Measurements from ENCODE around the gene TAF13.
"Not testable (repeated sequence)": the region's sequence is repeated elsewhere in the genome, so short reads cannot be mapped to it uniquely, and the experiment has no call there.

TAF13 gene

DNA sequence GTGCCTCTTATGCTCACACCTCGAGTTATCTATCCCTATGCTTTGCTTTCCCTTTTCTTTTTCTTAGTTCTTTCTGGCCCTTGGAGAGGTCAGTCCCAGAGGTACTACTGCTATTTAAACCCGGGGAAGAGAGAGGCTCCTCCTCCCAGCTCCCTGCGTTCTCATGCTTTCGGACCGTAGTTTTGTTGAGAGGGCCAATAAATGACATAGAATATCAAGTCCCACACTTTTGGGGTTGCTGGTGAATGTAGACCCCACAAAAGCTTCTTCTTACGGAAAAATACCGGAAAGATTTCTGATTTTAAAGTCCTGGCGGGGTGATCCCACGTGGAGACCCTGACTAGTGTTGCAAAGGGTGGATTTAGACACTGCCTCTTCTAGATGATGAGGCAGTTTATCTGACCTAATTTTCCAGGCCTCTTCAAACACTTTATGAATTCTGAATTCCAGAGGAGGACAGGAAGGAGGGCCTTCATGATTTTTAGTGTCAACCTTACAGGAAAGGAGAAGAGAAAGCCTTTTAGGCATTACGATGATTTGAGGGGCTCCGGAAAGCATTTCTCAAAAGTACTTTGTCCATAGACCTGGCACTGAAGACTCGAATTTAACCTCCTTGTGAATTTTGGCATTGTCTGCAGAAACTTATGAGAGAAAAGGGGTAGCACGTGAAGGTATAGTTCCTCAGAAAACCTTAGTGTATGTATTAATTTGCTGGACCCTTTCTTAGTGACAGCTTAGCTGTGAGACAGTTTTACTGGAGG lies 15.5 kb upstream of the TAF13 start:
- peak; percentile 48 for DNase-seq (ENCODE audit: low spot score)

DNA sequence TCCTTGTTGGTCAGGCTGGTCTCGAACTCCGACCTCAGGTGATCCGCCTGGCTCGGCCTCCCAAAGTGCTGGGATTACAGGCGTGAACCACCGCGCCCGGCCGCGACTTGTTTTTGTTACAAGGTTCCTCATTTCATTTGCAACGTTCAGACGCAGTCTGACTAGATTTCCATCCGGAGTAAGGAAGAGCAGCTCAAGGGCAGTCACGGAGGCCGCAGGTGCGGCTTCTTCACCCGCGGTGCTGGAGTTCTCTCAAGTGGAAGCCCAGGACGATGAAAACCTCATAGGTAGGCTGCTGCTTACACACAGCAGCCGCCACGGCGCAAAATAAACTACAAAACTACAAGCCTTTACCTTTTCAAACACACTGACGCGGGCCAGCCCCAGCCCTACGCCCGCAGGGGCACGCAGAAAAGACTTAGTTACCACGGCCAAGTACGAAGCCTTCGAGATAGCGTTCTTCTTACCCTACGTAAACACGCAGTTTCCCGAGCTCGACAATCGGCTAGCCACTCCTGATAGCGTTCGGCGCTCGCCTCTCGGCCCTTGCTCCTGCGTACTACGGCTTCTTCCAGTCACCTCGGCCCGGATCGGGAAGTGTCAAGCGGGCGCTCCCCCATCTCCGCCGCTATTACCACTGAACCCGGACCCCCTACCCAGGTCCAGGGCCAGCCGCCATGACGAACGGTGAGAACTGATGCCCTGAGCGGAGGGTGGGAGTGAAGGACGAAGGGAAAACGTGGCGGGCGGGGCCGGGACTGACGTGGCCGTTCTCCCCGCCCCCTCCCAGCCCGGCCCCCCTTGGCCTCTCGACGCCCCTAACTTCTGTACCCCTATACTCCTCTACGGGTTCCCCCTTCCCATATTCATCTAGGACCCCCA lies 14.6 kb upstream of the TAF13 start, which contains the start of gene TMEM167B:
Gene TMEM167B, plus strand, starts transcription at position 569 of the 882 bp plus-strand sequence. Its CDS starts 109 bp downstream, at position 678.
- DNase-seq (ENCODE audit: low spot score): peak; percentile 86

DNA sequence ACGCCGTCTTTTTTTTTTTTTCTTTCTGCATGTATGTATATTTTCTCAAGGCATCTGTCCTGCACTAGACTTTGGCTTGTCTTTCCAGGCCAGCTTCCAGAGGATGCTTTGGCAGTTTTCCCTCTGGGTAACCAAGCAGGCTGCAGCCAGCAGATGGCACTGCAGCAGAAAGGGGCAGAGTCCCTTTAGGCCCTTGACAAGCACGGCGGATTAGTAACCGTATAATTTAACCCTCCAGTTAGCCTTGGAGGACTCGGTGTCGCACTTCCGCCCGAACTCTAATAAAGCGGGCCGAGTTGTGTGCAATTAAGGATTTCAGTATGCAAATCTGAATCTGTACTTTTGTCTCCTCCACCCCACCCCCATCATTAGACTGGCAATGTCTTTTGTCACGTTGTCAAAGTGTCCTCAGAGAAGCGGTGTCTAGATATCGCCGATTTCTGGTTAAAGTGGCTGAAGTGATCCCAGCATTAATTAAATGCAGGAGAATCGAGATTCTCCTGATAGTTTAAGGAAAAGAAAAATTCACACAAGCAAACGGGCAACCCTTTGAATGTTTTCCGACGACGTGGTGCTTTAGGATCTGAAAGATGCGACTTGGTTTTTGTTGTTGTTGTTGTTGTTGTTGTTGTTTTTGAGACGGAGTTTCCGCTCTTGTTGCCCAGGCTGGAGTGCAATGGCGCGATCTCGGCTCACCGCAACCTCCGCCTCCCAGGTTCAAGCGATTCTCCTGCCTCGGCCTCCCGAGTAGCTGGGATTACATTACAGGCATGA lies 13.6 kb upstream of the TAF13 start:
- DNase-seq (ENCODE audit: low spot score): no peak

DNA sequence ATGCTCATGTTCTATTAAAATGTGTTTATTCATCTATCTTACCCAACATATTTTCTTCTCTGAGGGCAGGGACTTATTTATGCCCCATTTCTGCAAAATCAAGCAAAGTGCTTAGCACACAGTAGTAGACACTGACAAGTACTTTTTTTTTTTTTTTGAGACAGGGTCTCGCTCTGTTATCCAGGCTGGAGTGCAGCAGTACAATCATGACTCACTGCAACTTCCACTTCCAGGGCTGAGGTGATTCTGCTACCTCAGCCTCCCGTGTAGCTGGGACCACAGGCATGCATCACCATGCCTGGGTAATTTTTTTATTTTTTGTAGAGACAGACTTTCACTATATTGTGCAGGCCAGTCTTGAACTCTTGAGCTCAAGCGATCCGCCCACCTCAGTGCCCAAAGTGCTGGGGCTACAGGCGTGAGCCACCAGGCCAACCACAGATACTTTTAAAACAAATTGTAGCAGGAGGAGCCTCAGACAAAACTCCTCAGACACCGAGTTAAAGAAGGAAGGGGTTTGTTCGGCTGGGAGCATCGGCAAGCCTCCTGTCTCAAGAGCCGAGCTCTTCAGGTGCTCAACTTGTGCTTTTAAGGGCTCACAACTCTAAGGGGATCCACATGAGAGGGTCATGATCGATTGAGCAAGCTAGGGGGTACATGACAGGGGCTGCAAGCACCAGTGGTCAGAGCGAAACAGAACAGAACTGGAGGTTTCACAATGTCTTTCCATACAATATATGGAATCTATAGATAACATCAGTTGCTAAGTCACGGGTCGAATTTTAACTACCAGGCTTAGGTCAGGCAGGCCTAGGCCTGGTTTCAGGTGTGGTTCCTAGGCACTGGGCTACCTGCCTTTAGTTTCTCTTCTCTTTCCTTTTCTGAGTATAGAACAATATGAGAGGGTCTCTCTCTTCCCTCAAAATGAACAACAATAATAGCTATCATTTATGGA lies 9.0 kb upstream of the TAF13 start:
- no peak for DNase-seq (ENCODE audit: low spot score)

DNA sequence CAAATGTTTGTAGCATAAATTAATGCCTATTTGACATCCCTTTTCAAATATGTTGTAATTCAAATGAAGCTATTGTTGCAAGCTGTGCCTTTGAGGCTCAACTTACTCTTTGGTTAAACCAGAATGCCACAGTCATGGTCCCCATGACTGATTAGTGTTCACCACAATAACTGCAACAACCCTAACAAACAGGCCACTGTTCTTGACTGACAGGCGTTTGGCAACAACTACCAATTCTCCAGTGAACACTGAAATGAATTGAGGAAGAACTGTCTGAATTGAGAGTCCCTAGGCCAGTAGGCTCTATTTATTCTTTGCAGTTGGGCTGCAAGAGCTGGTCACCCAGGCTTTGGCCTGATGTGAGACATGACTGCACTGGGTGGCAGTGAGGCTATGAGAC lies 8.1 kb upstream of the TAF13 start:
- DNase-seq (ENCODE audit: low spot score): no peak

DNA sequence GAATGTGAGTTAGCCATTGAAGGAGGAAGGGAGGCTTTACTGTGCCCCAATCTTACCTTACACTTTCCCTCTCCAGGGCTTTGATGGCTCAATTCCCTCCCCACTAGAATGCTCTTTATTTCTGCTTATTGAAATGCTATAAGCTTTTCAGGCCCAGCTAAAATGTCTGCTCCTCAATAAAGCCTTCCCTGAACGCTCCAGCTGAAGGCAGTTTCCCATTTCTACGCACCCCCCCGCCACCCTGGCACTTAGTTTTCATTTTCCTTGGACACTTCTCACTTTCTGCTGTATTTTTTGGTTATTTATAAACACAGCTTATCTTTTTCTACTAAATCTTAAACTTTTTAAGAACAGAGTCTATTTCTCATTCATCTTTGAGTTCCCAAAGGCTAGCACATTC lies 7.7 kb upstream of the TAF13 start:
- no peak for DNase-seq (ENCODE audit: low spot score)

DNA sequence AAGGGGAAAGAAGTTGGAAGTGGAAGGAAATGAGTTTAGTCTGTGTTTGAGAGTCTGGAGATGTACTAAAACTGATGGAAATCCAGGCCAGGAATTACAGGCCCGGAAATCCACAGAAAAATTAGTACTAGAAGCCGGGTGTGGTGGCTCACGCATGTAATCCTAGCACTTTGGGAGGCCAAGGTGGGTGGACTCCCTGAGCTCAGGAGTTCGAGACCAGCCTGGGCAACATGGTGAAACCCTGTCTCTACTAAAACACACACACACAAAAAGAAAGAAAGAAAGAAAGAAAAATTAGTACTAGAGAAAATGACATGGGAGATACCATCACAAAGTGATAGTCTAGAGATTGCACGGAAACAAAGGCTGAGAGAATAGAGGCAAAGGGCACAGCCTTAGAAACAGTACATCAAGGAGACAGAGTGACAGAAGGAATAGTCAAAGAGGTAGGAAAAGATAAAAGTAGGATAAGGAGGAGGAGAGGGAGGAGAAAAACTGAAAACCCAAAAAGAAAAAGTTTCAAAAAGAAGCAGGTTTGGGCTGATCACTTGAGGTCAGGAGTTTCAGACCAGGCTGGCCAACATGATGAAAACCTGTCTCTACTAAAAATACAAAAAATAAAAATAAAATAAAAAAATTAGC lies 4.8 kb upstream of the TAF13 start:
- no peak for DNase-seq (ENCODE audit: low spot score)

DNA sequence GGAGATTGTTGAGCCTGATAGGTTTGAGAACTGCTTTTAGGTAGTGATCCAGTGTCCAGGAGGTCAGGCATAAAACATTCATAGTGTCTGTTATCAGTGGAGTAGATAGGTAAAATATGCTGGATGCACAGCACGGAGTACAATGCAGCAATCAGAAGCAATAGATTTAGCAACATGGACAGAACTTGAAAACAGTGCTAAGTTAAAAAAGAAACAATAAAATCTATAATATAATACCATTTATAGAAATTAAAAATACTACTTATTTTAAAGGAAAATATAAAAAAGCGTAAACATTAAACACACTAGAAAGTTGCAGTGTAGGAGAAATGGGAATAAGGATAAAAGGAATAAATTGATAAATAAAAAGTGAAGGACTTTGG lies 3.4 kb upstream of the TAF13 start:
- no peak for DNase-seq (ENCODE audit: low spot score)

DNA sequence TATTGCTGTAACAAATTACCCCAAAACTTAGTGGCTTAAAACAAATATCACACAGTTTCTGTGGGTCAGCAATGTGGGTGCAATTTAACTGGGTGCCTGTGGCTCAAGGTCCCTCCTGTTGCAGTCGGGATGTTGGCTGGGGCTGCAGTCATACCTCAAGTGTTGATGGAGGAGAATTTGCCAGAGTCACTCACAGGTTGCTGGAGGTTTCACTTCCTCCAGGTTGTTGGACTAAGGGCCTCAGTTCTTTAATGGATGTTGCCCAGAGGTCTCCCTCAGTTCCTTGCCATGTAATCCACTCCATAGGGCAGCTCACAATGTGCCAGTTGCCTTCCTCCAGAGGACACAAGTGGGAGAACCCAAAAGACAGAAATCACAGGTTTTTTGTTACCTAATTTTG lies 2.5 kb upstream of the TAF13 start:
- no peak for DNase-seq (ENCODE audit: low spot score)

DNA sequence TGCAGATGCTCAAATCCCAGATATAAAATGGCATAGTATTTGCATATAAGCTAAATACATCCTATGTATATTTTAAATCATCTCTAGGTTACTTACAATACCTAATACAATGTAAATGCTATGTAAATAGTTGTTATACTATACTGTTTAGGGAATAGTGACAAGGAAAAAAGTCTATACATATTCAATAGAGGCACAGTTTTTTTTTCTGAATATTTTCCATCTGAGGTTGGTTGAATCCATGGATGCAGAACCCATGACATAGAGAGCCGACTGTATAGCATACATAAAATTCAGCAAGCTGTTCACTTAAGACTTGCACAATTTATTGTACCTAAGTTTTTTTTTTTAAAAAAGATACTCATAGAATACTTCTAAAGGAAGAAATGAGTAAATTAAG lies 6.5 kb downstream of the TAF13 start:
- DNase-seq (ENCODE audit: low spot score): no peak

DNA sequence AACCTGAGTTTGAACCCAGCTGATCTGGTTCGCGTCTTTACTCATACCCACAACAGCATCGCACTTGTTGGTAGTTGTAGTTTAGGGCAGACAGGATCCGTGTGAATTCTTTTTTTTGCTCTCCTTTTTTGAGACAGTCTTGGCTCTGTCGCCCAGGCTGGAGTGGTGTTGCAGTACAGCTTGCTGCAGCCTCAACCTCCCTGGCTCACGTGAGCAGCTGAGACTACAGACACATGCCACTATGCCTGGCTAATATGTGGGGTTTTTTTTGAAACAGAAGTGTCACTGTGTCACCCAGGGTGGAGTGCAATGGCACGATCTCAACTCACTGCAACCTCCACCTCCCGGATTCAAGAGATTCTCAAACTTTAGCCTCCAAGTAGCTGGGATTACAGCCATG lies 7.9 kb downstream of the TAF13 start:
- DNase-seq (ENCODE audit: low spot score): no peak

DNA sequence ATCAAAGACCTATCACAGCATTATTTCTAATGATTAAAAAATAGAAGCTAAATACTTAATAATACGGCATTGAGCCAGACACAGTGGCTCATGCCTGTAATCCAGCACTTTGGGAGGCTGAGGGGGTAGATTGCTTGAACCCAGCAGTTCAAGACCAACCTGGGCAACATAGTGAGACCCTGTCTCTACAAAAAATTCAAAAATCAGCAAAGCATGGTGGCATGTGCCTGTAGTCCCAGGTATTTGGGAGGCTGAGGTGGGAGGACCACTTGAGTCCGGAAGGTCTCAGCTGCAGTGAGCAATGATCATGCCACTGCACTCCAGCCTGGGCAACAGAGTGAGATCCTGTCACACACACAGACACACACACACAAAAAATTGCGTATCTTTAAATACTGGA lies 10.7 kb downstream of the TAF13 start:
- DNase-seq (ENCODE audit: low spot score): no peak

DNA sequence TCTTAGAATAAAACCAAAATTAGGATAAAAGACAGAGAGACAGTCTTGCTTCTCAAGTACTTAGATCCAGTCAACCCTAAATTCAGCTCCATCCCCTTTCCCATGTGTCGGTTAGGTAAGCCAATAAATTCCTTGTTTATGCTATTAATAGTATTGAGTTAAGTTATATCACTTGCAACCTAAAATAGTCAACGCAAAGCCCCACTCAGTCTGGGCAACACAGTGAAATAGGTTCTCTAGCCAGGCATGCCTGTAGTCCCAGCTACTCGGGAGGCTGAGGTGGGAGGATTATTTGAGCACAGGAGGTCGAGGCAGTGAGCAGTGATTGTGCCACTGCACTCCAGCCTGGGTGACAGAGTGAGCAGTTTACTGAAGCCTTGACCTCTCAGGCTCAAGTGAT lies 14.6 kb downstream of the TAF13 start:
- no peak for DNase-seq (ENCODE audit: low spot score)

DNA sequence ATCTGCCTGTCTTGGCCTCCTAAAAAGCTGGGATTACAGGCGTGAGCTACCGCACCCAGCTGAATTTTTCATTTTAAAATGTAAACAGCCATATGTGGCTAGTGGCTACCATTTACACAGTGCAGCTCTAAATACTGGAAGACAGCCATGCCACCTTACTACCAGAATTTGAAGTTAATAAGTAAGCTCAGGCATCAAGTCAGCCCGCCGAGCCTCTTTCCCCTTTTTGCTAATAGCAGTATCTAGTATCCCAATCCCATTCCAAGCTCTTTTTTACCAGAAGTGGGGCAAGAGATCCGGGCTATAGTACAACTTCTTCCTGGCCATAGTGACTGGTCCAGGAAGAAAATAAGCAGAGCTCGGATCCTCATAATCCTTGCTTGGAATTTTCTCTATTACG lies 15.1 kb downstream of the TAF13 start:
- DNase-seq (ENCODE audit: low spot score): no peak

DNA sequence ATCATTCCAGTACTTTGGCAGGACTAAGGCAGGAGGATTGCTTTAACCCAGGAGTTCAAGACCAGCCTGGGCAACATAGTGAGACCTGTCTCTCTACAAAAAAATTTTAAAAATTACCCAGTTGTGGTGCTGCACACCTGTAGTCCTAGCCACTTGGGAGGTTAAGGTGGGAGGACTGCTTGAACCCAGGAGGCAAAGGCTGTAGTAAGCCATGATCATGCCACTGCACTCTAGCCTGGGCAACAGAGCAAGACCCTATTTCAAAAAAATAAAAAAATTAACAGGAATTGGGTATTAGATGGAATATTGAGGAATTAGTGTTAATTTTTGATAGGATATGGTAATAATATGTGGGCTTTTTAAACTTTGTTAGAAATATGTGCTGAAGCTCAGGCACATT lies 16.8 kb downstream of the TAF13 start:
- DNase-seq (ENCODE audit: low spot score): no peak

DNA sequence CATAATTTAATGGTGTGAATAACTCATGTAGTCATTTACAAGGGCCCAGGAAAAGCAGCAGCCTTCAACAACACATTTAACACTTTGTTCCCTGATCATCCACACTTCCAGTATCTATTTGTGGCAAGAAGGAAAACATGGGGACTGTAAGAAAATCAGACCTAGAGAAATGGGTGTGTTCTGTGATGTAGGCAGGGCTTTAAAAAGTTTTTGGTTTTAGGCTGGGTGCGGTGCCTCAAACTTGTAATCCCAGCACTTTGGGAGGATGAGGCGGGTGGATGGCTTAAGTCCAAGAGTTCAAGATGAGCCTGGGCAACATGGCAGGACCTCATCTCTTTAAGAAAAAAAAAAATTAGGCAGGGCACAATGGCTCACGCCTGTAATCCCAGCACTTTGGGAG lies 19.7 kb downstream of the TAF13 start:
- no peak for DNase-seq (ENCODE audit: low spot score)

DNA sequence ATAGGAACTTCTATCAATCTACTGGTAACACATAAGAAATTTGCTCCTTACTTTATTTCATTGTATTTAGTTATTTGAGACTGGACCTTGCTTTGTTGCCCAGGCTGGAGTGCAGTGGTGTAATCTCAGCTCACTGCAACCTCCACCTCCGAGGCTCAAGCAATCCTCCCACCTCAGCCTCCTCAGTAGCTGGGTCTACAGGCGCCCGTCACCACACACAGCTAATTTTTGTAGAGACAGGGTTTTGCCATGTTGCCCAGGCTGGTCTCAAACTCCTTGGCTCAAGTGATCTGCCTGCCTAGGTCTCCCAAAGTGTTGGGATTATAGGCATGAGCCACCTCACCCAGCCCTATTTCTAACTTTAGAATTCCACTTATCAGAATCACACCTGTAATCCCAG lies 23.7 kb downstream of the TAF13 start:
- DNase-seq (ENCODE audit: low spot score): not testable (repeated sequence)

DNA sequence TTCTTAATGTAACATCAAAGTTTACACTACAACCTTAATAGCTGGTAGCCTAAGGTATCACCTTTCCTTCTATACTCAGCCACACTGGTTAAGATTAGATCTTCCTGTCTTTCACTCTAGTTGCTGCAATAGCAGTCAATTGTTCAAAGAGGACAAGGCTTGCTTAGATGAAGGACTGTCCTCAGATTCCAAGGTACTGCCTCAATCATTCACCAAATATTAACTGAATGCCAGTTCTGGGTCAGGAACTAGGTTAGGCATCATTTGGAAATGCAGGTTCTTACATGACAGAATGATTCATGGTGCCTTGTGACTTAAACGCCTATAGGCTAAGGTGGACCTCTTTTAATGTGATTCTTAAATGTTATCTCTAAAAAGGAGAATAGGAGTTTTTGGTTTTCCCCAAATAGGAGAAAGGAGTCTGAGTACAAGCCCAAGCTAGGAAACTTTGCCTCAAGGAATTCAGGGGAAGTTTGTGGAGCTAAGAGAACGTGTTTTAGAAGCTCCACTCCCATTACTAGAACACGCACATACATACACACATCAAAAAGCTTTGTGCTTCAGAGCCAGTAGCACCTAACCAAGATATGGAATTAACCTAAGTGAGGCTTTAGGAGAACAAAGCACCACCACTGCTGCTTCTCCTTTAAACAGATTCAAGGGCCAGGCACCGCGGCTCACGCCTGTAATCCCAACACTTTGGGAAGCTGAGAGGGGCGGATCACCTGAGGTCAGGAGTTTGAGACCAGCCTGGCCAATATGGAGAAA lies 25.4 kb downstream of the TAF13 start:
- DNase-seq (ENCODE audit: low spot score): no peak

DNA sequence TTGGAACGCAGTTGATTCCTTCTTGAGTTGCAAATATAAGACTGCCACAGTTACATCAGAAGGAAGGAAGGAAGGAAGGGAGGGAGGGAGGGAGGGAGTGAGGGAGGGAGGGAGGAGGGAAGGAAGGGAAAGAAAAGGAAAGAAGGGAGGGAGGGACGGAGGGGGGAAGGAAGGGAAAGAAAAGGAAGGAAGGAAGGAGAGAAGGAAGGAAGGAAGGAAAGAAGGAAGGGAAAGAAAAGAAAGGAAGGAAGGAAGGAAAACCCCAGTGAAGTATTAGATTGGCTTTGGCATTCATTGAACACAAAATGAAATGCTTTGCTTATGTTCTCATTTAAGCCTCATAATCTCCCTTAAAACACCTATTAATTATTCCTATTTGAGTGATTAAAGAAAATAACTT lies 27.5 kb downstream of the TAF13 start:
- DNase-seq (ENCODE audit: low spot score): no peak

DNA sequence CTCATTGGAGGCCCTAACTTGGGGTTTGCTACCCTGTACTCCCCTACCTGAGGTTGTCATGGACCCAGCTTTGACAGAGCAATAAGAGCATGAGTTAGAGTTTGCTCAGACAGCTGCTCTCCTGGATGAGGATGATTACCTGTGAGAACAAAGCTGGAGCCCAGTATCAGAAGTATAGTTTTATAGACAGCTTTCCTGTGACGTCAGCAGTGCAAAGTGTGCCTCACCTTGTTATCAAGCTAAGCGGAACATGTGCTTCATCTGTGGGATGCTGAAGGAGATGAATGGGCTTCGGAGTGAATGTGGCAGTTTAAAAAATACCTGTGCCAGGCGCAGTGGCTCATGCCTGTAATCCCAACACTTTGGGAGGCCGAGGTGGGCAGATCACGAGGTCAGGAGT lies 28.5 kb downstream of the TAF13 start:
- DNase-seq (ENCODE audit: low spot score): no peak
